ENCODE measurements around the gene ARHGAP6. TPM values are rescaled to one million over a fixed set of nuclear protein-coding genes. Genes with fewer than 3 reads are reported as not detected.
"Not testable (repeated sequence)": the region's sequence is repeated elsewhere in the genome, so short reads cannot be mapped to it uniquely, and the experiment has no call there.

Gene ARHGAP6
- total RNA-seq, 1 experiment from 2014 or later = 0.07 TPM

GRCh38 chrX:11239230-11239629 is 426.5 kb downstream of the ARHGAP6 start:
- H3K4ac ChIP-seq (ENCODE audit: low read depth, low read length) = no peak overlapping the region
- no peaks in the 10 kb centered on the region for H3K79me1 ChIP-seq (ENCODE audit: insufficient read depth, low read depth, low read length, poor library complexity, severe bottlenecking)
- no peak overlapping the region for H3K9ac ChIP-seq (ENCODE audit: extremely low read depth, insufficient read length, low read length)
- DNase-seq = no peak
- no peaks in the 10 kb centered on the region for H3K27me3 ChIP-seq (ENCODE audit: insufficient read depth, low read length)
- no peaks in the 10 kb centered on the region for H3K79me2 ChIP-seq (ENCODE audit: insufficient read depth, low read length)
- no peak overlapping the region for H3K27ac Mint-ChIP-seq
- H3K23me2 ChIP-seq (ENCODE audit: insufficient read length, low read depth, low read length, poor library complexity, severe bottlenecking) = no peaks in the 10 kb centered on the region
- no peak overlapping the region for H4K5ac ChIP-seq (ENCODE audit: insufficient read length, low read depth, low read length)
- no peaks in the 10 kb centered on the region; the same call in 1 of the 2 replicates for H3K27me3 Mint-ChIP-seq (ENCODE audit: low read depth)
- H3K4me2 ChIP-seq (ENCODE audit: insufficient read depth, insufficient read length, low read length) = no peak overlapping the region
- no peak overlapping the region for H2BK120ac ChIP-seq (ENCODE audit: low read depth, low read length, poor library complexity, severe bottlenecking)
- H3K4me1 Mint-ChIP-seq = no peaks in the 10 kb centered on the region
- no peak overlapping the region for H3T11ph ChIP-seq (ENCODE audit: low read length)
- H2BK12ac ChIP-seq (ENCODE audit: insufficient read length, low read depth, low read length) = no peak overlapping the region
- H3K36me3 Mint-ChIP-seq (ENCODE audit: insufficient read depth in 1 of 3, low read depth in 3 of 3) = no peaks in the 10 kb centered on the region; a peak in 2 of 7 replicates
- H2BK5ac ChIP-seq (ENCODE audit: insufficient read length, low read length) = no peak overlapping the region
- H2AFZ ChIP-seq (ENCODE audit: low read length) = no peak overlapping the region
- H2BK20ac ChIP-seq (ENCODE audit: low read depth, low read length, poor library complexity, severe bottlenecking) = no peak overlapping the region
- H3K4me1 ChIP-seq (ENCODE audit: insufficient read depth, low read length) = no peaks in the 10 kb centered on the region
- H4K8ac ChIP-seq (replicated peaks; ENCODE audit: insufficient read length, low read depth, low read length) = no peak overlapping the region
- no peak overlapping the region for H3K27ac ChIP-seq (ENCODE audit: insufficient read length, low read depth, low read length)
- H2AK5ac ChIP-seq (ENCODE audit: insufficient read length, low read length) = no peak overlapping the region
- no peak overlapping the region for H2BK15ac ChIP-seq (ENCODE audit: low read depth, low read length)
- no peak overlapping the region for H4K91ac ChIP-seq (ENCODE audit: insufficient read length, low read depth, low read length)
- no peaks in the 10 kb centered on the region for H4K20me1 ChIP-seq (ENCODE audit: control insufficient read depth, insufficient read depth, insufficient read length)
- H3K14ac ChIP-seq (ENCODE audit: insufficient read depth, low read length) = no peak overlapping the region
- no peak overlapping the region for H3K23ac ChIP-seq (ENCODE audit: insufficient read length, low read depth, low read length)
- H3K4me3 Mint-ChIP-seq = no peak overlapping the region
- no peaks in the 10 kb centered on the region for H3K9me3 ChIP-seq (ENCODE audit: control insufficient read depth, low read depth, low read length)
- H3K18ac ChIP-seq (ENCODE audit: insufficient read length, low read depth, low read length) = no peak overlapping the region
- H3K56ac ChIP-seq (ENCODE audit: insufficient read length, low read depth, low read length) = no peak overlapping the region
- H3K9me3 Mint-ChIP-seq = peaks cover 47 to 59% of the 10 kb centered on the region in 2 experiments
- TF ChIP-seq CTCF (conservative IDR thresholded peaks at IDR 0.05) = no peak

GRCh38 chrX:11235377-11235776 is 430.3 kb downstream of the ARHGAP6 start:
- H3K18ac ChIP-seq (ENCODE audit: insufficient read length, low read depth, low read length); H3K4me2 ChIP-seq (ENCODE audit: insufficient read depth, insufficient read length, low read length); H4K91ac ChIP-seq (ENCODE audit: insufficient read length, low read depth, low read length); H3K27me3 Mint-ChIP-seq (ENCODE audit: low read depth); H3K9ac ChIP-seq (ENCODE audit: extremely low read depth, insufficient read length, low read length); H4K20me1 ChIP-seq (ENCODE audit: control insufficient read depth, insufficient read depth, insufficient read length); H2BK20ac ChIP-seq (ENCODE audit: low read depth, low read length, poor library complexity, severe bottlenecking); H3K23me2 ChIP-seq (ENCODE audit: insufficient read length, low read depth, low read length, poor library complexity, severe bottlenecking); H3K4me3 Mint-ChIP-seq; H4K8ac ChIP-seq (replicated peaks; ENCODE audit: insufficient read length, low read depth, low read length); H3K4me1 Mint-ChIP-seq; H3K27ac ChIP-seq (ENCODE audit: insufficient read length, low read depth, low read length); H3K79me2 ChIP-seq (ENCODE audit: insufficient read depth, low read length); H2AK5ac ChIP-seq (ENCODE audit: insufficient read length, low read length); H4K5ac ChIP-seq (ENCODE audit: insufficient read length, low read depth, low read length); H3T11ph ChIP-seq (ENCODE audit: low read length); H3K9me3 ChIP-seq (ENCODE audit: control insufficient read depth, low read depth, low read length); H2BK15ac ChIP-seq (ENCODE audit: low read depth, low read length); H3K56ac ChIP-seq (ENCODE audit: insufficient read length, low read depth, low read length); H3K23ac ChIP-seq (ENCODE audit: insufficient read length, low read depth, low read length); H3K27me3 ChIP-seq (ENCODE audit: insufficient read depth, low read length); DNase-seq; H2BK5ac ChIP-seq (ENCODE audit: insufficient read length, low read length); H2BK120ac ChIP-seq (ENCODE audit: low read depth, low read length, poor library complexity, severe bottlenecking); H3K36me3 Mint-ChIP-seq (ENCODE audit: insufficient read depth in 1 of 3, low read depth in 3 of 3); H3K79me1 ChIP-seq (ENCODE audit: insufficient read depth, low read depth, low read length, poor library complexity, severe bottlenecking); H2AFZ ChIP-seq (ENCODE audit: low read length); H2BK12ac ChIP-seq (ENCODE audit: insufficient read length, low read depth, low read length); H3K14ac ChIP-seq (ENCODE audit: insufficient read depth, low read length); H3K27ac Mint-ChIP-seq; H3K4ac ChIP-seq (ENCODE audit: low read depth, low read length); H3K4me1 ChIP-seq (ENCODE audit: insufficient read depth, low read length): not testable (repeated sequence)
- H3K9me3 Mint-ChIP-seq = peaks cover 50 to 64% of the 10 kb centered on the region in 2 experiments
- no CpG with 5 or more reads among the region's 2 CpGs for WGBS (ENCODE audit: extremely low coverage, insufficient read length, low lambda C conversion rate)

All from H9 (cell line).